IPS-18a (cell line): Measurements from ENCODE around the gene MED13L.
"Not testable (repeated sequence)": the region's sequence is repeated elsewhere in the genome, so short reads cannot be mapped to it uniquely, and the experiment has no call there.

Source experiments
- H3K27ac ChIP-seq: one replicate; pipeline ENCODE4 v1.5.1; 2013; ENCODE audit warnings: low read length
- H3K27me3 ChIP-seq: one replicate; pipeline ENCODE4 v1.6.1; 2013; ENCODE audit warnings: mild to moderate bottlenecking, low read length; ENCODE audit not compliant: control insufficient read depth, insufficient read depth
- H3K36me3 ChIP-seq: one replicate; pipeline ENCODE4 v1.6.1; 2013; ENCODE audit warnings: low read depth, low read length; ENCODE audit not compliant: control insufficient read depth
- H3K4me1 ChIP-seq: one replicate; pipeline ENCODE4 v1.6.1; 2013; ENCODE audit warnings: low read depth, low read length; ENCODE audit not compliant: control insufficient read depth
- H3K4me3 ChIP-seq: one replicate; pipeline ENCODE4 v1.5.1; 2013; ENCODE audit warnings: low read length
- H3K9ac ChIP-seq: one replicate; pipeline ENCODE4 v1.6.1; 2013; ENCODE audit warnings: mild to moderate bottlenecking, low read length, moderate library complexity
- H3K9me3 ChIP-seq: one replicate; pipeline ENCODE4 v1.6.1; 2013; ENCODE audit warnings: low read depth, low read length; ENCODE audit not compliant: control insufficient read depth

MED13L gene

GRCh38 chr12:116238570-116239119 is 38.8 kb downstream of the MED13L start:
- H3K36me3 ChIP-seq, H3K27ac ChIP-seq, H3K4me1 ChIP-seq, H3K27me3 ChIP-seq, H3K9ac ChIP-seq, H3K4me3 ChIP-seq, H3K9me3 ChIP-seq: not testable (repeated sequence)

GRCh38 chr12:116238149-116238548 is 39.3 kb downstream of the MED13L start:
- no peaks in the 10 kb centered on the region for H3K4me1 ChIP-seq
- no peak overlapping the region for H3K27ac ChIP-seq
- no peaks in the 10 kb centered on the region for H3K27me3 ChIP-seq
- H3K9me3 ChIP-seq = no peaks in the 10 kb centered on the region
- H3K9ac ChIP-seq = no peak overlapping the region
- no peak overlapping the region for H3K4me3 ChIP-seq
- H3K36me3 ChIP-seq = no peaks in the 10 kb centered on the region

GRCh38 chr12:116236976-116237375 is 40.5 kb downstream of the MED13L start:
- no peaks in the 10 kb centered on the region for H3K27me3 ChIP-seq
- H3K27ac ChIP-seq = no peak overlapping the region
- H3K9ac ChIP-seq = no peak overlapping the region
- H3K36me3 ChIP-seq = no peaks in the 10 kb centered on the region
- no peak overlapping the region for H3K4me3 ChIP-seq
- H3K4me1 ChIP-seq = no peaks in the 10 kb centered on the region
- H3K9me3 ChIP-seq = no peaks in the 10 kb centered on the region

DNA sequence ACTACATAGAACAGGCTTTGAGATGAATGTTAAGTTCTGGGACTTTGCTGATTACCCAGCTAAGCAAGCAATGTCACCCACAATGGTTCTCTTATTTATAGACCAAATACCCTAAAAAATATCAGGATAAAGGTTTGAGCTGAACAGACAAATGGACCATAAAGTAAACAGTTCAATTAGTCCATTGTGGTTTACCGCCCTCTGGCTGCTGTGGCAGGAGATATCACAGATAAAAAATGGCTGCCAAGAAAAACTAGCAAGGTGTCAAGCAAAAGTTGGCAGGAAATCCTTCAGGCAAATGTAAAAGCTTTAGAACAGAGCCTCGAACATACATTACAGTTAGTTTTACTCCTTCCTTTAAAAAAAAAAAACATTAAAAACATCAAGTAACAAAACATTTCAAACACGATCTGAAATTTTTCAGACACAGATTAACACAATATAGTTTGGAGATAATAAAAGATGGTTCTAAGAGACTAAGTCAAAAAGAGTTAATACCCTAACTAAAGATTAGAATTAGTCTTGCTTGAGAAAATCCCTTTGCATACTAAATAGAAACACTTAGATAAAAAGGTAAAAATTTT is 41.3 kb downstream of the MED13L start:
- Histone ChIP-seq H3K36me3 (no peaks in the 10 kb centered on the region), H3K27ac (no peak overlapping the region), H3K4me3 (no peak overlapping the region), H3K4me1 (no peaks in the 10 kb centered on the region), H3K9me3 (no peaks in the 10 kb centered on the region), H3K27me3 (no peaks in the 10 kb centered on the region), H3K9ac (no peak overlapping the region)

DNA sequence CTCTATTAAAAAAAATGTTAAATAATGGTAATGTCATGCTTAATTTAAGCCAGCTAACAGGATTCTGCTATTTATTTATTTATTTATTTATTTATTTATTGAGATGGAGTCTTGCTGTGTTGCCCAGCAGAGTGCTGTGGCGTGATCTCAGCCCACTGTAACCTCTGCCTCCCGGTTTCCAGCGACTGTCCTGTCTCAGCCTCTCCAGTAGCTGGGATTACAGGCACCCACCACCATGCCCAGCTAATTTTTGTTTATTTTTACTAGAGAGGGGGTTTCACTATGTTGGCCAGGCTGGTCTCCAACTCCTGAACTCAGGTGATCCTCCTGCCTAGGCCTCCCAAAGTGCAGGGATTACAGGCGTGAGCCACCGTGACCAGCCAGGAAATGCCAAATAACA is 43.3 kb downstream of the MED13L start:
- not testable (repeated sequence) for H3K9me3 ChIP-seq, H3K9ac ChIP-seq, H3K36me3 ChIP-seq, H3K4me1 ChIP-seq, H3K27ac ChIP-seq, H3K4me3 ChIP-seq, H3K27me3 ChIP-seq

DNA sequence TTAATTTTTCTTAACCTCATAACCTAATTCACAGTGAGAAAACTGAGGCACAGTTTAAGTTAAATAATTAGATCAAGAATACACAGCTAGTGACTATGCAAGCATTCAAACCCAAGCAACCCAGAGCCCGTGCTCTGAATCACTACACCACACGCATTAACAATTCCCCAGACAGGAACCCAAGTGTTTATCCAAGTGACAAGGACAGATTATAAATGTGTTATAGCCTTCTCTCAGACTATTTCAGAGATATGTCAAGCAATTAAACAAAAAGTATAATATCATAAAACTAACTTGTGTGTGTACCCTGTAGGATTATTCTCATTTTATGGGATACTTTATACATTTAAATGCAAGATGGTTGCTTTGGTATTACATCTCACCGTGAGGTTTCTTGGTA is 43.8 kb downstream of the MED13L start:
- H3K27me3 ChIP-seq = no peaks in the 10 kb centered on the region
- no peaks in the 10 kb centered on the region for H3K4me1 ChIP-seq
- H3K9ac ChIP-seq = no peak overlapping the region
- no peaks in the 10 kb centered on the region for H3K9me3 ChIP-seq
- H3K27ac ChIP-seq = no peak overlapping the region
- no peaks in the 10 kb centered on the region for H3K36me3 ChIP-seq
- no peak overlapping the region for H3K4me3 ChIP-seq

- Histone ChIP-seq H3K4me3 (no peak overlapping the region), H3K4me1 (no peaks in the 10 kb centered on the region), H3K27ac (no peak overlapping the region), H3K36me3 (no peaks in the 10 kb centered on the region), H3K9me3 (no peaks in the 10 kb centered on the region), H3K27me3 (no peaks in the 10 kb centered on the region), H3K9ac (no peak overlapping the region)
Observed at GRCh38 chr12:116227811-116228210, 49.7 kb downstream of the MED13L start.

DNA sequence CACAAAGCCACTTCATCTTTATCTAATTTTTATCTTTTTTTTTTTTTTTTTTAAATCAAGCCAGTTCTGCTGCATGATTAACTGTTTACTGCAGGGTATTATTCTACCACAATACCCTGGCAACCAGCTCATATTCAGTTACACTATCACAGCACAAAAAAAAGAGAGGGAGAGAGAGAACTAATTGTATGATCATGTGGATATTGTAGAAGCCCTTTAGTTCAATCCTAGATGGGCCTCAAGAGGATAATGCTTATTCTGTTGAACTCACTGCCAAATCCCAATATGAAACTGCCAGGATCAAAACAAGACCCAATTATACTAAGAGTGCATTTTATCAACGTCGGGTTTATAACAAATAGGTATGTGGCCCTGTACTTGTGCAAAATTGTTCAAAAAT is 51.5 kb downstream of the MED13L start:
- Histone ChIP-seq H3K9me3 (no peaks in the 10 kb centered on the region), H3K4me1 (no peaks in the 10 kb centered on the region), H3K27ac (no peak overlapping the region), H3K36me3 (no peaks in the 10 kb centered on the region), H3K27me3 (no peaks in the 10 kb centered on the region), H3K9ac (no peak overlapping the region), H3K4me3 (no peak overlapping the region)

DNA sequence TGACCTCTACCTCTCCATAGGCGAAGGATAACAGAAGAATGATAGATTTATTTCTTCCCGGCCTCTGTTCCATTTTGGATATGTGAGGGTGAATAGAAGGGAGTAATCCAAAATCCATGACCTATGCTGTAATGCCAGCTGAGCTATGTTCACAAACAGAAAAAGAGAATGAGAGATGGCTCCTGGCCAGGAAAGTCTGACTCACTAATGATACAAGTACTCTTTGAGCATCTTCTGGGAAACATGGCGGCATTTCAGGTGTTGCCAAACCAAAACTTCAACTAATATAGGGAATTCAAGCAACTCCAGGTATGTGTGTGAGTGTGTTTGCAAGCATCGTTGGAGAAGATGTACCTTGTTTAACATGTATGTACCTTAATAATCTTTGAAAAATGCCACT is 55.1 kb downstream of the MED13L start:
- no peaks in the 10 kb centered on the region for H3K36me3 ChIP-seq
- H3K4me3 ChIP-seq = no peak overlapping the region
- H3K27ac ChIP-seq = no peak overlapping the region
- no peaks in the 10 kb centered on the region for H3K4me1 ChIP-seq
- no peaks in the 10 kb centered on the region for H3K27me3 ChIP-seq
- no peaks in the 10 kb centered on the region for H3K9me3 ChIP-seq
- H3K9ac ChIP-seq = no peak overlapping the region

DNA sequence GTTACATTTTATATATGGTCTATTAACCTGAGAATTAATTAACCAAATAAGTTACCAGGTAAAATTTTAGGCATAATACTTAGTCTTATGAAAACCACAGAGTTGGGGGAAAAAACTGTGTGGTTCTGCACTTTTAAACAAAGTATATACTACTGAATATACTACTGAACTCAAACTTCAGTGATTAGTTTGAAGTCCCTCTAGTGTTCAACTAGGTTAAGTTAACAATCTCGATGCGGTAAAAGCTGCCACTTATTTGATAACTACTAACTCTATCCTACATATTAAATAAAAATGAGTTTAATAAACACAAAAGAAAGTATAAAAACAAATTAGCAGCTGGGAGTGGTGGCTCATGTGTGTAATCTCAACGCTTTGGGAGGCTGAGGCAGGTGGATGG is 56.7 kb downstream of the MED13L start:
- Histone ChIP-seq H3K27ac (no peak overlapping the region), H3K9ac (no peak overlapping the region), H3K36me3 (no peaks in the 10 kb centered on the region), H3K4me1 (no peaks in the 10 kb centered on the region), H3K27me3 (no peaks in the 10 kb centered on the region), H3K4me3 (no peak overlapping the region), H3K9me3 (no peaks in the 10 kb centered on the region)

DNA sequence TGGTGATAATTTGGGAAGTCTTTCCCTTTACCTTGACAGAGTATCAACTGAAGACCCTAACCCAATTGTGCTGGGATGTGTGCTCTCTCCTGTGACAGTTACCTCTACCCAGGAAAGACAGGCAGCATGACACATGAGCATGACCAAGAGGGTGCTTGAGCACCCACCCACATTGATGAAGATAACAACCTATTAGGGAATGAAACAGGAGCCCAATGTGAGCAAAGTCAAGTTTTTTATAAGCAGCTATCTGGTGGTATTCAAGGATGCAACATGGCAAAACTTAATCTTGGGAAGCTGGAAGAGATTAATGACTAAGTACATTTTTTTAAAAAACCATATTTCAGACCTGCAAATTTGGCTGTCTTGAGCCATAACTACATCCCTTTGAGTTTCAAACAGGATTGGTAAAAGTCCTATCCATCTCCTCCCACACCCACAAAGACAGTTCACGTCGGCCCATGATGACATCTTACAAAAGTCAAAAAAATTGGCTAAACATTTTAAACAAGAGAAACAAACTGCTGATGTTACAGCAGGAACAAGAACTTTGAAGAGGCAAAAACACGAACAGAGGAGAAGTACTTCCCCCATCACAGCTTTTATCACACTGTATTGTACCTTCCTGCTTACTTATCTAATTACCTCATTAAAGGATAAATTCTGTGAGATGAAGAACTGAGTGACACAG is 60.3 kb downstream of the MED13L start:
- H3K4me3 ChIP-seq = no peak overlapping the region
- H3K4me1 ChIP-seq = peaks cover 7% of the 10 kb centered on the region
- no peaks in the 10 kb centered on the region for H3K9me3 ChIP-seq
- H3K27me3 ChIP-seq = no peaks in the 10 kb centered on the region
- H3K9ac ChIP-seq = no peak overlapping the region
- no peaks in the 10 kb centered on the region for H3K36me3 ChIP-seq
- no peak overlapping the region for H3K27ac ChIP-seq
